Panc1 (cell line): Measurements from ENCODE around the gene CDRT4. TPM values are rescaled to one million over a fixed set of nuclear protein-coding genes. Genes with fewer than 3 reads are reported as not detected.

Experiments used
- ATAC-seq: fragments of 200-7000 bp; cut with Tn5 transposase; 2 replicates; pipeline ENCODE4 v1.9.1; 2020; ENCODE audit warnings: mild to moderate bottlenecking, moderate library complexity
- BruUV-seq: library from RNA; stranded (reverse); fragments of 400-500 nt; replicated peaks from 2 replicates; lab custom pipeline; 2021; lab: Mats Ljungman, UMichigan
- CTCF ChIA-PET: fragments of 300-600 bp; sonication (Branson Sonifier 250); formaldehyde crosslinking; loops from one replicate; lab custom pipeline; 2022; ENCODE audit warnings: antibody characterized with exemption; lab: Charles Lee
- POLR2A ChIA-PET: fragments of 300-600 bp; sonication (Branson Sonifier 250); formaldehyde crosslinking; loops from one replicate; lab custom pipeline; 2022; ENCODE audit warnings: antibody characterized with exemption; lab: Charles Lee
- DNase-seq: peaks from one replicate; pipeline ENCODE4 v3.0.0-alpha.2; 2010; ENCODE audit warnings: low read depth, low spot score
- H3K27ac ChIP-seq: 2 replicates; pipeline ENCODE4 v1.5.1; 2011; ENCODE audit warnings: mild to moderate bottlenecking, low read length, inconsistent platforms
- H3K27me3 ChIP-seq: fragments of 200-500 bp; sonication (Bioruptor generic); 2 replicates; pipeline ENCODE4 v1.6.0; 2014; ENCODE audit warnings: low read length, inconsistent platforms; ENCODE audit not compliant: control insufficient read depth, insufficient read depth
- H3K36me3 ChIP-seq: fragments of 200-500 bp; sonication (Bioruptor generic); 2 replicates; pipeline ENCODE4 v1.5.1; 2014; ENCODE audit warnings: inconsistent platforms, mild to moderate bottlenecking, low read length, moderate library complexity; ENCODE audit not compliant: control insufficient read depth, insufficient read depth
- H3K4me1 ChIP-seq: 2 replicates; pipeline ENCODE4 v1.5.1; 2011; ENCODE audit warnings: inconsistent platforms, mild to moderate bottlenecking, low read length, moderate library complexity; ENCODE audit not compliant: control insufficient read depth, insufficient read depth
- H3K4me3 ChIP-seq, 2 experiments: 2 replicates each; pipeline ENCODE4 v1.5.1; 2011 to 2012; ENCODE audit warnings: low read depth in 2 of 2, low read length in 2 of 2, mild to moderate bottlenecking in 2 of 2, inconsistent platforms in 1 of 2, moderate library complexity in 1 of 2
- H3K9me3 ChIP-seq: fragments of 200-500 bp; sonication (Bioruptor generic); 2 replicates; pipeline ENCODE4 v1.5.1; 2014; ENCODE audit warnings: low read depth, mild to moderate bottlenecking, inconsistent platforms, low read length, moderate library complexity; ENCODE audit not compliant: control insufficient read depth, insufficient read depth
- POLR2AphosphoS5 ChIP-seq: IDR thresholded peaks from 2 replicates; pipeline ENCODE4 v1.6.1; 2012; ENCODE audit warnings: mild to moderate bottlenecking, low read depth, low read length, moderate library complexity
- REST ChIP-seq, 2 experiments: IDR thresholded peaks; 2 replicates each; pipeline ENCODE4 v1.6.1; 2011 to 2012; ENCODE audit warnings: low read depth in 2 of 2, control low read depth in 1 of 2, low read length in 1 of 2, mild to moderate bottlenecking in 1 of 2, moderate library complexity in 1 of 2; ENCODE audit not compliant: insufficient read depth in 1 of 2
- SIN3A ChIP-seq: IDR thresholded peaks from 2 replicates; pipeline ENCODE4 v1.6.1; 2012; ENCODE audit warnings: low read depth, mild to moderate bottlenecking, low read length, moderate library complexity, borderline replicate concordance; ENCODE audit not compliant: insufficient read depth
- TCF7L2 ChIP-seq: IDR thresholded peaks from 2 replicates; pipeline ENCODE4 v1.6.1; 2011; ENCODE audit warnings: mild to moderate bottlenecking, low read depth, low read length, inconsistent platforms
- in situ Hi-C: cut with HindIII; loops from 2 replicates; pipeline ENCODE4 v1.10.0; 2016; ENCODE audit warnings: low sequenced_read_pairs, low pct_unique_long_range_greater_than_20kb
- intact Hi-C: fragments of 100-400 bp; cut with micrococcal nuclease; formaldehyde crosslinking; loops from one replicate; pipeline ENCODE4 v1.10.0; 2022; ENCODE audit not compliant: unreplicated experiment
- total RNA-seq: library from RNA; stranded (reverse); gene quantifications from one replicate; pipeline ENCODE4 v1.2.1, GENCODE V29; 2021; ENCODE audit not compliant: unreplicated experiment
- TF ChIP-seq, protein P1 (sequence below): fragments of 450-650 bp; IDR thresholded peaks from 2 replicates; pipeline ENCODE4 v1.5.1; 2017; ENCODE audit warnings: mild to moderate bottlenecking

Gene CDRT4
- total RNA-seq, 1 experiment from 2014 or later, result 2.8 TPM

GRCh38 chr17:15438491-15439105 lies 28.8 kb downstream of the CDRT4 start:
- H3K4me3 ChIP-seq, result no peak overlapping the region
- CTCF ChIA-PET, result no interaction called here
- in situ Hi-C loops, result no loop called here
- H3K27ac ChIP-seq, result no peak overlapping the region
- H3K27me3 ChIP-seq, result no peaks in the 10 kb centered on the region
- TF ChIP-seq TCF7L2 (no peak), POLR2AphosphoS5 (no peak), SIN3A (no peak), REST (IDR thresholded peaks at IDR 0.05; ENCODE audit: insufficient read depth in 1 of 2, low read depth in 2 of 2, low read length in 1 of 2) (no peak)
- TF ChIP-seq, protein P1, sequence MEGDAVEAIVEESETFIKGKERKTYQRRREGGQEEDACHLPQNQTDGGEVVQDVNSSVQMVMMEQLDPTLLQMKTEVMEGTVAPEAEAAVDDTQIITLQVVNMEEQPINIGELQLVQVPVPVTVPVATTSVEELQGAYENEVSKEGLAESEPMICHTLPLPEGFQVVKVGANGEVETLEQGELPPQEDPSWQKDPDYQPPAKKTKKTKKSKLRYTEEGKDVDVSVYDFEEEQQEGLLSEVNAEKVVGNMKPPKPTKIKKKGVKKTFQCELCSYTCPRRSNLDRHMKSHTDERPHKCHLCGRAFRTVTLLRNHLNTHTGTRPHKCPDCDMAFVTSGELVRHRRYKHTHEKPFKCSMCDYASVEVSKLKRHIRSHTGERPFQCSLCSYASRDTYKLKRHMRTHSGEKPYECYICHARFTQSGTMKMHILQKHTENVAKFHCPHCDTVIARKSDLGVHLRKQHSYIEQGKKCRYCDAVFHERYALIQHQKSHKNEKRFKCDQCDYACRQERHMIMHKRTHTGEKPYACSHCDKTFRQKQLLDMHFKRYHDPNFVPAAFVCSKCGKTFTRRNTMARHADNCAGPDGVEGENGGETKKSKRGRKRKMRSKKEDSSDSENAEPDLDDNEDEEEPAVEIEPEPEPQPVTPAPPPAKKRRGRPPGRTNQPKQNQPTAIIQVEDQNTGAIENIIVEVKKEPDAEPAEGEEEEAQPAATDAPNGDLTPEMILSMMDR, result no peak
- no TSS peak for BruUV-seq
- POLR2A ChIA-PET, result no interaction called here
- H3K36me3 ChIP-seq, result no peaks in the 10 kb centered on the region
- no peak for ATAC-seq
- H3K9me3 ChIP-seq, result no peaks in the 10 kb centered on the region
- intact Hi-C loops, result no loop called here
- DNase-seq, result no peak
- no peaks in the 10 kb centered on the region for H3K4me1 ChIP-seq

DNA sequence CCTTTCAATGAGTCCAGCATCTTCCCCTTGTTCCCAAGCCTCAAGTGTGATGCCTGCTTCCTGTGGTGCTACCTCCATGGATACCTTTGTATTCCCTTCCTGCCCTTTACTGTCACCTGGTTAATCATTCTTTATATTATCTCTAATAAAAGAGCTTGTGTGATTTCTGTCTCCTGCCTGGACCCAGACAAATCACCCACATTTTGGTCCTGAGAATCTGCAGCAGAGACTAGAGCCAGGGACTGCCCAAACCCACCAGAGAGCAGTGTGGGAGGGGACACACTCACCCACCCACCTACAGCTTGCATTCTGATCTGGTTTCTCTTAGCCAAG lies 30.2 kb downstream of the CDRT4 start:
- no peak for DNase-seq
- in situ Hi-C loops, result no loop called here
- Histone ChIP-seq H3K9me3 (no peaks in the 10 kb centered on the region), H3K4me3 (no peak overlapping the region), H3K4me1 (no peaks in the 10 kb centered on the region), H3K36me3 (no peaks in the 10 kb centered on the region), H3K27ac (no peak overlapping the region), H3K27me3 (no peaks in the 10 kb centered on the region)
- BruUV-seq, result no TSS peak
- TF ChIP-seq REST (IDR thresholded peaks at IDR 0.05; ENCODE audit: insufficient read depth in 1 of 2, low read depth in 2 of 2, low read length in 1 of 2) (no peak), SIN3A (no peak), TCF7L2 (no peak), POLR2AphosphoS5 (no peak)
- TF ChIP-seq, protein P1, result no peak
- ChIA-PET CTCF (no interaction called here), POLR2A (interaction anchor here (0.6 kb wide), 1 partner anchor 216 kb away, joined by 3 read pairs; no protein-coding TSS in a partner anchor)
- intact Hi-C loops, result no loop called here
- ATAC-seq, result no peak
